Measurements from ENCODE around the gene FXYD7. TPM values are rescaled to one million over a fixed set of nuclear protein-coding genes. Genes with fewer than 3 reads are reported as not detected.

The FXYD7 gene
- total RNA-seq, 1 experiment from 2014 or later: 0.90 TPM

GRCh38 chr19:35176181-35176570 is 33.1 kb downstream of the FXYD7 start:
- H3K9me3 Mint-ChIP-seq (ENCODE audit: low read depth, unreplicated experiment): no peaks in the 10 kb centered on the region
- TF ChIP-seq CTCF (IDR thresholded peaks at IDR 0.05; ENCODE audit: unreplicated experiment): no peak
- no peak for DNase-seq
- no TSS peak for BruUV-seq (replicated peaks)
- CTCF ChIA-PET: no interaction called here
- H3K4me1 Mint-ChIP-seq (ENCODE audit: low read depth, unreplicated experiment): peaks cover 27% of the 10 kb centered on the region
- H3K27me3 Mint-ChIP-seq (ENCODE audit: unreplicated experiment): no peaks in the 10 kb centered on the region
- intact Hi-C loops (cut with micrococcal nuclease; ENCODE audit: unreplicated experiment): no loop called here
- no peak overlapping the region for H3K4me3 Mint-ChIP-seq (ENCODE audit: low read depth, unreplicated experiment)
- peaks cover 44% of the 10 kb centered on the region for H3K36me3 Mint-ChIP-seq (ENCODE audit: insufficient read depth, unreplicated experiment)
- peak overlapping the region; percentile 51 for H3K27ac Mint-ChIP-seq (ENCODE audit: unreplicated experiment)

GRCh38 chr19:35177377-35178274 is 34.6 kb downstream of the FXYD7 start:
- peaks cover 1% of the 10 kb centered on the region for H3K9me3 Mint-ChIP-seq (ENCODE audit: low read depth, unreplicated experiment)
- BruUV-seq (replicated peaks): no TSS peak
- H3K27ac Mint-ChIP-seq (ENCODE audit: unreplicated experiment): no peak overlapping the region
- intact Hi-C loops (cut with micrococcal nuclease; ENCODE audit: unreplicated experiment): no loop called here
- peaks cover 30% of the 10 kb centered on the region for H3K36me3 Mint-ChIP-seq (ENCODE audit: insufficient read depth, unreplicated experiment)
- peaks cover 27% of the 10 kb centered on the region for H3K4me1 Mint-ChIP-seq (ENCODE audit: low read depth, unreplicated experiment)
- DNase-seq: no peak
- no peaks in the 10 kb centered on the region for H3K27me3 Mint-ChIP-seq (ENCODE audit: unreplicated experiment)
- CTCF ChIA-PET: no interaction called here
- no peak for TF ChIP-seq CTCF (IDR thresholded peaks at IDR 0.05; ENCODE audit: unreplicated experiment)
- no peak overlapping the region for H3K4me3 Mint-ChIP-seq (ENCODE audit: low read depth, unreplicated experiment)

- H3K27ac Mint-ChIP-seq (ENCODE audit: unreplicated experiment): no peak overlapping the region
- no peaks in the 10 kb centered on the region for H3K27me3 Mint-ChIP-seq (ENCODE audit: unreplicated experiment)
- peaks cover 27% of the 10 kb centered on the region for H3K4me1 Mint-ChIP-seq (ENCODE audit: low read depth, unreplicated experiment)
- peaks cover 19% of the 10 kb centered on the region for H3K36me3 Mint-ChIP-seq (ENCODE audit: insufficient read depth, unreplicated experiment)
- no TSS peak for BruUV-seq (replicated peaks)
- CTCF ChIA-PET: no interaction called here
- intact Hi-C loops (cut with micrococcal nuclease; ENCODE audit: unreplicated experiment): no loop called here
- H3K9me3 Mint-ChIP-seq (ENCODE audit: low read depth, unreplicated experiment): peaks cover 5% of the 10 kb centered on the region
- no peak for DNase-seq
- TF ChIP-seq CTCF (IDR thresholded peaks at IDR 0.05; ENCODE audit: unreplicated experiment): no peak
- no peak overlapping the region for H3K4me3 Mint-ChIP-seq (ENCODE audit: low read depth, unreplicated experiment)
Observed at GRCh38 chr19:35178701-35179100, 35.6 kb downstream of the FXYD7 start.

GRCh38 chr19:35179830-35180229 is 36.8 kb downstream of the FXYD7 start:
- Mint-ChIP-seq H3K4me1 (ENCODE audit: low read depth, unreplicated experiment) (peaks cover 15% of the 10 kb centered on the region), H3K27me3 (ENCODE audit: unreplicated experiment) (no peaks in the 10 kb centered on the region), H3K36me3 (ENCODE audit: insufficient read depth, unreplicated experiment) (peaks cover 9% of the 10 kb centered on the region), H3K27ac (ENCODE audit: unreplicated experiment) (no peak overlapping the region), H3K4me3 (ENCODE audit: low read depth, unreplicated experiment) (no peak overlapping the region), H3K9me3 (ENCODE audit: low read depth, unreplicated experiment) (peaks cover 5% of the 10 kb centered on the region)
- TF ChIP-seq CTCF (IDR thresholded peaks at IDR 0.05; ENCODE audit: unreplicated experiment): no peak
- DNase-seq: no peak
- no TSS peak for BruUV-seq (replicated peaks)
- intact Hi-C loops (cut with micrococcal nuclease; ENCODE audit: unreplicated experiment): no loop called here
- CTCF ChIA-PET: interaction anchor here (0.6 kb wide), 1 partner anchor 418 kb away, joined by 3 read pairs; no protein-coding TSS in a partner anchor

Data from Calu3 (cell line).